NCI-H526 (cell line): ENCODE data around the gene DIAPH2.

Experiments used
- DNase-seq, 2 experiments: peaks; one replicate each; lab custom pipeline; 2025; lab: John Stamatoyannopoulos, UW

Gene DIAPH2

DNA sequence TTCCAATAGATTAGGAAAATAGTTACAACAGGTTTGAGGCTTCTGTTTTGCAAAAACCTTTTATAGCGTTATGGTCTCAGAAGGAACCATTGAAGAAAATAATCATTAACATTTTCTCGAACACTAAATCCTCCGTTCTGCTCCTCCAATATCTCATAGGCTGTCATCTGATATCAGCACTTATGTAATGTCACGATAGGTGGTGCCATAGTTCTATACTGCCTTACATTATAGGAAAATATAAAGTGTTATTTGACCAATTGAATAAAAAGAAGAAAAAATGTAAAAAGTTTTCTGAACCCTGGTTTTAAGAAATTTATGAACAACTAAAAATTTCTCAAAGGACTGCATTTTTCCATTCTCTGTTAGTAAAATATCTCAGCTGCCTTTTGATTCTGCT is 490.5 kb downstream of the DIAPH2 start:
- no peak for DNase-seq

DNA sequence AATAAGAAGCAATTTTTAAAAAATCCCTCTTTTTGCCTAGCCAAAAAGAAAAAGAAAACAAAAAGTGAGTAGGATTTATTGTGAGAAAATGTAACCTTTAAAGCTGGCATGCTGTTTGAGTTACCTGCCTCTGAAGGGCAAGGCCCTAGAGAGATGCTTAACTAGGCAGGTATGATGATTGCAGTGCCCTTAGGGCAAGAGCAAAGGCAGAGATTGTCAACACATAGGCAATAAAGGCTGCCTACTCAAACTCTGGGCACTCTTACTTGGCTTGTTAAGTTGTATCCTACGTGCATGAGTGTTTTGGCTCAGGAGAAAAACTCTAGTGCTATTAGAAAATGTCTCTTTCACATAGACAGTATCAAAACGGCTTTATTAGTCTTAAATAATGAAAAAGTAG is 505.0 kb downstream of the DIAPH2 start:
- DNase-seq, result no peak

DNA sequence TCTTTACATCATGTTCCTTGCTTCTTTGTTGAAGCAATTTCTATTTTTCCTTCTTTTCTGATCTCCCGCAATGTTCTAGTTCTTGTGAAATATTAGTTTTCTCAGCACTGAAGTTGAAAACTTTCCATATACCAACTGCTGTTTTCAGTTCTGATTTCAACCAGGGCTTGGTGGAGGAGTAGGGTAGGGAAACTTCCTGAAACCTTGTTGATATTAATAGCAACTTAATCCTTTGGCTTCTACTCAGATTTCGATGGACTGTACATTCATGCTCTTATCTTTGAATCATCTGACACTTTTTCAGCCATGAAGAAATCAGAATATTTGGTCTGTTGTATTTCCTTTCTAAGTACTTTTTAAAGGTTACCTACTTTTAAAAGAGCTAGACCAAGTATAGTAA is 514.9 kb downstream of the DIAPH2 start:
- DNase-seq, result no peak

DNA sequence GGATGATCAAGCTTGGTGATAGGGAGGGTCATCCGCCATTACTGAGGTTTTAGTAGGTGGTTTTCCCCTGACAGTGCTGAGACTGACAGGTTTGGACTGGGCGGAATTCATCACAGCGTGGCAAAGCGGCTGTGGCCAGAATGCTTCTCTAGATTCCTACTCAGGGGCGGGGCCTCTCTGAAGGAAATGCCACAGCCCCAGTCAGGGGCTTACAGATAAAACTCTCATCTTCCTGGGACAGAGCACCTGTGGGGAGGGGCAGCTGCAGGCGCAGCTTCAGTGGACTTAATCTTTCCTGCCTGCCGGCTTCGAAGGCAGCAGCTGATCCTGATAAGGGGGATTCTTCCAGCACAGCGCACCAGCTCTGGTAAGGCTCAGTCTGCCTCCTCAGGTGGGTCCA is 515.8 kb downstream of the DIAPH2 start:
- DNase-seq, result no peak

DNA sequence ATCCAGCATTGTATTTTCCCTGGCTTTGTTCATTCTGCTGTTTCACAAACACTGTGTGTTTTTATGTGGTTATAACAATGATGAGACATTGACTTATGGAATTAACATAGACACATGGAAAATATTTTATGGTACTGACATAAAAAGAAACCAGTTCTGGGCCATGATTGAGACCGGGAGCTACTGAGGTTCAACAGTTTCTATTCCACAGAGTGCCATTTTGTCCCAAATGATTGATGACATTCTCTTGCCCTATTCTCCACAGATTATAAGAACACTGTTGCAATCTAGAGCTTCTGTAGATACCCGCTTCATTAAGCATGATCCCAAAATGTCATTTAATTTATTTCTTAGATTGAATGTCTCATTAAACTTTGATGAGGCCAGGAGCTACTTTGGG is 525.9 kb downstream of the DIAPH2 start:
- DNase-seq, result no peak

DNA sequence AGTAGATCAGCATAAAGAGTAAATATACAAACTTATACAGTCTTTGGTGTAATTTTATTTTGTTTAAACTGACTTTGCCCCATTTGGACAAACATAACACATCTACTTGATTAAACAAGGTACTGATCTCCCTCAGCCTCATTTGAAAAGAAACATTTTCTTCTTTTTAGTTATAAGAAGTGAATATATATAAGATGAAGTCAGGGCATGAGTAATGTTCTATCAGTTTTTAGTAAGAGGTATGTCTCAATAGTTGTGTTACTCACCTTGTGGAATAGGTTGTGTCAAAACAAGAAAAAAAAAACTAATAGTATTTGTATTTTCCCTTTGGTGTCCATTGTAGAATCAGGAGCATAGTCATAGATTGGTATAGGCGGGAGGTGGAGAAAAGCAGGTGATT is 526.4 kb downstream of the DIAPH2 start:
- DNase-seq, result no peak

DNA sequence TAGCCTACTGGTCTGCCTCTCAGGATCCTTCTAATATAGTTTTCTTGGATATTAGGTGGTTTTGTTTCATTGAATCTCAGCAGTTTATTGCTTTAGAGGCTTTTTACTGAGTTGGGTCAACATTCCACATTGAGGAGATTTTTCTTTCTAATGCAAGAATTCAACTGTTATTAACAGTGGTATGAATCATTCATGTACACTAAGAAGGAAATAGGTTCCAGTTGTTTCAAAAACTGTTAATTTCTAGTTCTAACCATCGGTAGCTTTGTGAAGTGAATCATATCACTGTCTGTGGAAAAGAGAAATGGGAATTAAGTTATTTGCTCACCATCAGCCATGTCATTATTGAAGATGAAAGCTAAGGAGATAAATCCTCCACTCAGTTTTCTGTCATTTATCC is 530.5 kb downstream of the DIAPH2 start:
- no peak for DNase-seq

DNA sequence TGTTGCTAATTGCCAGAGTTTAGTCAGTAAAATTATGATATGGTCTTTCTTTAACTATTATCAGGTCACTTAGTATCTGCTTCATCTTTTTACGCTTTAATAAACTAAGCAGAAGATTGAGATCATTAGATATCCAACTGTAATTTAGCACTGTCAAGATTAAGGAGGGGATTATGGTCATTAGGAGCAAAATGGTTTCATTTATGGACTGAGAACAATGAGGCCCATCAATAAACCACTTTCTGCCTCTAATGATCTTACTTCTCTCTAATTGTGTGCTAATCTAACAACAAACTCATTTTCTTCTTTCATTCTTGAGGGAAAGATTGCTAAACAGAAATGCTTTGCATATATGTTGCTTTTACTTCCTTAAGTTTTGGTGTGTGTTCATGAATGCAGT is 539.5 kb downstream of the DIAPH2 start:
- DNase-seq, result no peak

DNA sequence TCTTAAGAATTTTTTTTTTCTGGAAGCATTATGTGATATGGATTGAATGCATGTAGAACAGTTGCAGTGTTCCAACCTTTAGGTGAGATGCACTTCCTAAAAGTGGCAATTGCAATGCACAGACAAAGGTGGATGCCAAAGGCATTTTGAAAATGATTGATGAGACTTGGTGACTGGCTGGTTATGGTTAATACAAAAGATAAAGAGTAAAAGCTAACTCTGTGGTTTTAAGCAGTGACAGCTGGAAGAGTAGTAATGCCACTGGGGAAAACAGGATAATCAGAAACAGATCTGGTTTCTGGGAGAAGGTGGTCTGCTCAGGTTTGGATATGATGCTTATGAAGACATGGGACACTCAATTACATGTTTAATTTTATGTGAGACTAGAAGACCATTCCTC is 544.7 kb downstream of the DIAPH2 start:
- DNase-seq, result no peak

DNA sequence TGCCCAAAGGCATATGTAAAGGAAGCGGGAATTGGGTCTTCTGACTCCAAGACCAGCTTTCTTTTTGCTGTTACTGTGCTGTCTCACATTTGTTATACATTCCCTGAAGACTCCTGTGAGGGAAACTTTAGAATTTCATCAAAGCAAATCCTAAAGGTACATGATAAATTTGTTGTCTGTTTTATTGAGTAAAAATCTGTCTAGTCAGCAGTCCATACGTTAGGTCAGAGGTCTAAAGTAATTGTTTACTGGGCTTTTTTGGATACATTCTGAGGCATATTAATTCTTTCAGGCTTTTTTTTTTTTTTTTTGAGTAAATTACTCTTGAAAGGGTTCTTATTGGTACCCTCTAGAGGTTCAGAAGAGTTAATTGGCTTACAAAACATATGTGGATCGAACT is 546.3 kb downstream of the DIAPH2 start:
- DNase-seq, result no peak

DNA sequence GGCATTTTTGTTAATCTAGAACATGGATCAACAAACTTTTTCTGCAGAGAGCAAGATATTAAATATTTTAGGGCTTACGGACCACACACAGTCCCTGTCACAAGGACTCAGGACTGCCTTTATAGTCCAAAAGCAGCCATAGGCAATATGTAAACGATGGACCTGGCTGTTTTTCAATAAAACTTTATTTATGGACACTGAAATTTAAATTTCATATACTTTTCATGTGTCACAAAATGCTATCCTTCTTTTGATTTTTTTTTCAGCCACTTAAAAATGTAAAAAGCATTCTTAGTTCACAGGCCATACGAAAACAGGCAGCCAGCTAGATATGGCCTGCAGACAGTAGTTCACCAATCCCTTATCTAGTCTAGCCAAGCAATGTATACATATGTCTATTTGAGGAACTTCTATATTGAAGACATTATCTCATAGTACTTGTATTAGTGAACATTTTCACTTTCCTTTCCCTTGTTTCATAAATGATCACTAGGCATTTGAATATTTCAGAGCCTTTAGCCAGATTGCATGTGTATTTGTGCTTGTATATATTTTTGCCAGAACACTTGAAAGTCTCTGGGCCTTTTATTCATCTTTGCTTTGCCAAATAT is 549.9 kb downstream of the DIAPH2 start:
- no peak for DNase-seq

DNA sequence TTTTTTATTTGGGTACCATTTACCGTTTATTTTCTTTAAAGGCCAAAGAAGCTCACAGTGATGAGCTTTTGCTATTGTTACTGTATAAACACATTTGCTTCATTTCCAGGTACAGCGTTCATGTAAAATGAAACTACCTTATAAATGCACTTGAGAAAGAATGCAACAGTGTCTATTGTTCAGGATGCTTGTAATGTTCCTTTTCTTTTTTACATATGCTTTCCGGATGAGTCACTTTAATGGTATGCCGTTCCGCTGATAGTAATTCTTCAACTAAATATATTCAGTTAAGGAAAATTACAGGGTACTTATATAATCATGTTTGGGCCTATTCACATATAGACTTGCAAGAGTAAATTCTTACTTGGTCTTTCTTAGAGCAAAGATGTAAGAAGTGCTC is 554.0 kb downstream of the DIAPH2 start:
- peak in 1 of 2 experiments; percentile 20 for DNase-seq

DNA sequence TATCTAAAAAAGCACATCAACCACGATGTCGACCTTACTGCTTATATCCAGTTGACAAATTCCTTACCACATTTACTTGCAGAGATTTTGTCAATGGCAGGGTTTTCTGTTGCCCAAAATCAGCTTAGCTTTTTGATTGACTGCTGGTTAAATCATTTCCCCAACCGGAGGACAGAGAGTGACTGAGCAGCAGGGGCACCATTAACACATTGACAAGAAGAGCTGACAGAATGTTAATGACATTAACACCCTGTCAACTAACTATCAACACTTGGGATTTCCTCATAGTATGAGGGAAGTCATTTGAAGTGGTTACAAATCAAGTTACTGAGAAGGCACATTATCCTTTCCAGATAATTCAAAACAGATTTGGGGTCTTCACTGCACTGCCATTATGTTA is 567.5 kb downstream of the DIAPH2 start:
- no peak for DNase-seq

DNA sequence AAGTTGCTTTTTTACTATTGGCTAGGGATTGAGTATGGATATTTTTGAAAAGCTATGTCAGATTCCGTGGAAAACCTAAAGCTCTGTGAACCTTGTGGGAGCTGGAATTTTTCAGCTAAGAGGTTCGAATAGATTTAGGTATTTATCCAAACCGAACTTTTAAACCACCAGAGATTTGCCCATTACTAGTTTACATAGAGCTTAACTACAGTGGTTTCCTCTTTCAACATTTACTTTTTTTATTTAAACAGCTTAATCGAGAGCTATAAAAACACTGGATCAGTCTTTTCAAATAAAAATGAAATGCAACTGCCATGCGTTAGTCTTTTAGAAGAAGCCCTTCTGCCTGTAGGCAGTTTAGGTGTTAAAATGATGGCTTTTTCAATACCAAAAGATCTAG is 576.0 kb downstream of the DIAPH2 start:
- no peak for DNase-seq

DNA sequence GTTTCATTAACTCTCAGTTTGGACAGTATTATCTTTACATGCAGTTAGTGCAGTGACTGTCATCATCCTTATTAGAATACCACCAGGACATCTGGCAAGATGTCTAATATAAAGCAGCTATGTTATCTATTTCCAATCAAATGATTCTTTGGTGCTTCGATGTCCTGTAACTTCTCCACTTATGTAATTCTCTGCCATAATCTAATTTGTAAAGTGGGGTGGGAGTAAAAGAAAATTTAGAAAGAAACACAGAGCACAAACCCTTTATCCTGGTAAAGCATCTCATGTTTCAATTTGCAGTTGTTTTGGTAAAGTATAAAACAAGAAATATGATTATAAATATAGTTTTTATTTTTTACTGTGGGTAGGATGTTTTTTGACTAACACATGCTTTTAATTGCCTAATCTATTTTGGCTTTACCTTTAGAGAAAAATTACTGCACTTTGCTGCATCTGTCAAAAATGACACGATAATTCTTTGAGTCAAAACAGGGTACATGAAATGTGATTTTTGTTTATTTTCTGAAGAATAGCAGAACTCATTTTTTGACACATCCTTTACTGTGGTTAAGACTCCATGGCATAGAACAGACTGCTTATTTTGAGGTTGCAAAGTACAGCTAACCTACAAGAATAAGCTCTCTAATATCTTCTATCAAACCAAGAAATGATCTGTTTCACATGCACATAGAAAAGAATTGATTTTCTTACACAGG is 581.9 kb downstream of the DIAPH2 start:
- no peak for DNase-seq

DNA sequence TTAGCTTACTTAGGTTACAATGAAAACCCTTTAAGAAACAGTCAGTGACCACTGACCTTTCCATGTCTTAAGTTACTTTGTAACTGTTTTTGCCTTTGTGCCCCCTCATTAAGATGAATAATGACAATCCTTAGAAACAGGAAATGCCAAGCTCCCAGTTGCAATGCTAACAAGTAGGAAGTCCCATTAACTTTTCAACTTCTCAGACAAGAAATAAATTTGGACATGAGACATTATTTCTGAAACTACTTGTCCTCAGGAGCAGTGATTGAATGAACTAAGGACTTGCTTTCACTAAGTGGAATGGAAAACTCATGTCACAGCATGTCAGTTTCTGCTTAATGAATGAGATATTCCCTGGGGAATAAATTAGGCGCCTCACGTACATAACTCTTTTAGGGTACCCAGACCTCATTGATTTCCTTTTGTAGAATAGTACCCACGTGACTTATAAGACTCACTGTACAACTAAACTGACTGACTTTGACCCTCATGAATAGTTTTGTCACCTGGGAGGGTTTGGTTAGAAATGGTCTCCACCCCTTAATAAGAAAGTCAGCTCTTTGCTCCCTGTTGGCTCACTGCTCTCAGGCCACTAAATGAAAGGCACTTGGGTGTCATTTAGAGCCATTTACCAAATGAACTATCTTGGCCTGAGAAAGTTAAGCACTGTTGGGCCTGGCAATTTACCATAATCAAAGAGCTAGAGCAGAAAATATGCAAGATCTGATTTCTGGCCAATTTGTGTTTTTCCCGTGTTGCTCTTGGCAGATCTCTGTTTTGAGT is 582.9 kb downstream of the DIAPH2 start:
- DNase-seq, result no peak

DNA sequence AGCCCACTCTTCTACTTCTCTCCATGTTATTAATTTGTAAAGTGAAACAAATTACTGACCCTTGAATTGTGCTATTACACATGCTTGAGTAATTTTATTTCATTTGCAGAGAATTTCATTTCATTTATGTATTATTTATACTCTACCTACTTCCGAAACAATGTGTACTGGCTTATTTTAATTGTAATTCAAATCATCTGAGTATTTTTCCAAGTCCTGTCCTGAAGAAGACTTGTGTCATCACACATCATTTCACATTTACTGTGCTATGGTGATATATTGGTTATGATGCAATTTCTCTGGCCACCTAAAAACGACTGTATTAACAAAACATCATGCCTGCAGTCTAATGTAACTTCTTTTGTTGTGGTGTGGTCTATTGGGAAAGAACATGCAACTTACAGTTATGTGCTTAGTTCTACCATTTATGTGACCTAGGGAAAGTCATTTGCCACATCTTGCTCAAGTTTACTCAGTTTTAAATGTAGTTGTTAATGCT is 583.6 kb downstream of the DIAPH2 start:
- no peak for DNase-seq

DNA sequence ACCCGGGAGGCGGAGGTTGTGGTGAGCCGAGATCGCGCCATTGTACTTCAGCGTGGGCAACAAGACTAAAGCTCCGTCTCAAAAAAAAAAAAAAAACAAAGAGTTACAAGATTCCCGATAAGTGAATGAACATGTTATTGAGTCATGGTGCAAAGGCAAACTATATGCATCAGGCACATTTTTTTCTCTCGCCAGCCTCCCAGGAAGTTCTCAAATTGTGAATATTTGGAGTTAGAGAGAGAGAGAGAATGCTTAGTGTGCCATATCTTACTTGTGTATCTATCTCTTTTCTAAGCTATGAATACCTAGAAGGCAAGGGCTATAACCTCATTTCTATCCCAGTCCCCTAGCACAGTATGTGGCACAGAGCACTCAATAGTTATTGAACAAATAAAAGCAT is 599.9 kb downstream of the DIAPH2 start:
- DNase-seq, result no peak

DNA sequence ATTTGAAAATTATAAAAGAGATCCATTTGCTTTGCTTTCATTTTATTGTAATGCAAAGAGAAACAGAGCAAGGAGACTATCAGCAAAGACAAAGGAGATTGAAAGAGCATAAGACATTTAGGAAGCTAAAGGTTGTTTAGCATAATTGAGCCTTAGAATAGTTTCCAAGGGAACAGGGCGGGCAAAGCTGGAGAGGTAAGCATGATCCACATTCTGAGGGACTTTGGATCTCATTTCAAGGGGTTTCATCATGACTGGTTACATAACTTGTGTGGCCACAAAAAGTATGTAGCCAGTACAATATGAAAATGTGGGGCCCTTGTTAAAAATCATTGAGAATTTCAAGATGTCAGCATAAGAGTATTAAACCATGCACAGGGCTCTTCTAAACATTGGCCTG is 605.6 kb downstream of the DIAPH2 start:
- no peak for DNase-seq

DNA sequence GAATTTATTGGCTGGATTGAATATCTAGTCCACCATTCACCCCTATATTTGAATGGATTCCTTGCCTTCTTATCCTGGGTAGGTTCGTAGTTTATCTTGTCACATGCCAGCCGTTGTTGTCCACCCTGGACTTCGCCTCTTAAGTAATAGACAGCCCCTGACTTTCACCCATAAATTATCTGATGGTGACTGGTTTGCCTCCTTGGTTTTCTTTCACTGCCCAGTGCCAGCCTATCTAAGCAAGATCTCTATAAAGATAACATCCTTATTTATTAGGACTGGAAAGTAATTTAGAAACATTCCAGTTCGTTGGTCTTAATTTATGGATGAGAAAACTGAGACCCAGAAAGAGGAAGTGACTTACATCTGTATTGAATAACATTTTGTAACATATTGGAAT is 609.4 kb downstream of the DIAPH2 start:
- no peak for DNase-seq

DNA sequence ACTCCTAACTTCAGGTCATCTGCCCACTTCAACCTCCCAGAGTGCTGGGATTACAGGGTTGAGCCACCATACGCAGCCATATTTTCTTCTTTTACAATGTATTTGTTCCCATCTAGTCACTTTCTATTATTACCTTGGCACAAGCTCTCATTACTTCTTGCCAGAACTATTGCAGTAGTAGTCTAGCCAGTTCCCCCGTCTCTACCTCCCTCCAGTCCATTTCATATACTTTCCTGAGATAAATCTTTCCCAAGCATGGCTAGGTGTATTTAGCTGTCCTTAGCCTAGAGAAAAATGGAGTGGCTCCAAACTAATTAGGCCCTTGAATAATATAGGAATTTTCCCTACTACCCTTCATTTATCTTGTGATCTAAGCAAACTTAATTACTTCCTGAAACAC is 611.3 kb downstream of the DIAPH2 start:
- no peak for DNase-seq

DNA sequence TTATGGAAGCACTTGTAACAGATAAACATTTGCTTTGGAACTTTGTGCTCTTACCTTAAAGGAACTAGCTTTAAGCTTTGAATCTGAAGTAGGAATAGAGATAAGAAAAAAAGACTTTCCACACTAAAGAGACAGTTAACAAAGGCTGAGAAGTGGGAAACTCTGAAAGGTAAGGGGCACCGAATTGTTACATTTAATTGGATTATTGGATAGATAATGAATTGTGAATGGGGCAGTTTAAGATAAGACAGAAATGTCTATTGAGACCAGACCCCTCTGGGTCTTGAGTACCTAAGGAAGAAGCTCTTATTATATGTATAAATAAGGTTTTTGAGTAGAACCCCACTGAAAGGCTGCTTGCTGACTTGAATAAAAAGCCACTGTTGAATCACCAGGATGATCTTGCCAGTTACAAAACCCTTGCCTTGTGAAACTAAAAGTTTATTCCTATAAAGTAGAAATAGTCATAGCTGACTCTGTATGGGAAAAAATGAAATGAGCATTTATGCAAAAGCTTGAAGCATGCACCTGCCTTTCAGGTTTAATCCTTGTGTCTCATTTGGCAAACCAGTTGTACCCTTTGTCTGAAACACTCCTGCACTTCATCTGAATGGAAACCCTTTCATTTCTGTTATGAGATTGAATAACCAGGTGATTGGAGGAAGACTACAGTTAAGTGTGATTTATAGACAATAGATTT is 622.3 kb downstream of the DIAPH2 start:
- no peak for DNase-seq

DNA sequence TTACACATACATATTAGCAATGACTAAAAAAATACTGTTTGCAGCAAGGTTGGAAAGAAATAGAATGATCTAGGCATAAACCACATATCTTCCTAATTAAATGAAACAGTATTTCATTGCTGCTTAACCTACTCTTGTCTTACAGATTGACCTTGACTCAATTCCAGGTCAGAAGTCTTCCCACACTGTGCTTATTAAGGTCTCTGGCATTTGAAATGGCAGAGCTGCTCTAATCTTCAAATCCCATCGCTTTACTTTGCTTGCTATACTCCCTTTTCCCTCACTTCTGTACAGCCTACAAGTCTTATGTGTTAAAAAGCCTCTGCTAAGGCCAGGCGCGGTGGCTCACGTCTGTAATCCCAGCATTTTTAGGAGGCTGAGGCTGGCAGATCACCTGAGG is 623.5 kb downstream of the DIAPH2 start:
- DNase-seq, result no peak
